Omental fat pad (tissue), 4 donors: ENCODE results near the gene KLHL29. TPM values are rescaled to one million over a fixed set of nuclear protein-coding genes. Genes with fewer than 3 reads are reported as not detected.
"Not testable (repeated sequence)": the region's sequence is repeated elsewhere in the genome, so short reads cannot be mapped to it uniquely, and the experiment has no call there.

Source experiments
- ATAC-seq: fragments of 150-250 bp; one replicate; pipeline ENCODE4 v1.9.1; 2016; ENCODE audit warnings: mild to moderate bottlenecking, moderate library complexity; ENCODE audit not compliant: low FRiP score
- DNase-seq: peaks from one replicate; pipeline ENCODE4 v3.0.0-alpha.2; 2019; ENCODE audit warnings: low spot score
- total RNA-seq, 4 donors: library from RNA; depleted of rRNA; stranded (reverse); fragments of >200 nt; gene quantifications; one replicate each; pipeline ENCODE4 v1.1.0, GENCODE V29; 2016
- TF ChIP-seq, protein P1 (sequence below), 3 donors: fragments of 450-650 bp; IDR thresholded peaks; one replicate each; pipeline ENCODE4 v1.5.1; 2016 to 2017; ENCODE audit warnings: antibody characterized with exemption in 3 of 3, mild to moderate bottlenecking in 3 of 3, moderate library complexity in 2 of 3

The KLHL29 gene
- total RNA-seq, 4 donors from 2014 or later: 4.0 to 19.5 (median 12.7) TPM

DNA sequence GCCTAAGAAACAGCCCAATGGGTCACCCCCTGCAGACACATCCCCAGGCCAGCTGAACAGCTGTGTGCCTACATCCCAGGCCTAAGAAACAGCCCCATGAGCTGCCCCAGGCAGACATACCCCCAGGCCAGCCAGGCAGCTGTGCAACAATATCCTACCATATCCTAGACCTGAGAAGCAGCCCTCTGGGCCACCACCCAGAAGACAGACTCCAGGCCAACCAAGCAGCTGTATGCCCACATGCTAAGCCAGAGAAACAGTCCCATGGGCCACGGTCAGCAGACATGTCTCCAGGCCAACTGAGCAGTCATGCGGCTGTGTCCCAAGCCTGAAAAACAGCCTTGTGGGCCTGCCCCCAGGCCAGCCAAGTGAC is 336.5 kb downstream of the KLHL29 start:
- no peak for DNase-seq
- TF ChIP-seq, protein P1, sequence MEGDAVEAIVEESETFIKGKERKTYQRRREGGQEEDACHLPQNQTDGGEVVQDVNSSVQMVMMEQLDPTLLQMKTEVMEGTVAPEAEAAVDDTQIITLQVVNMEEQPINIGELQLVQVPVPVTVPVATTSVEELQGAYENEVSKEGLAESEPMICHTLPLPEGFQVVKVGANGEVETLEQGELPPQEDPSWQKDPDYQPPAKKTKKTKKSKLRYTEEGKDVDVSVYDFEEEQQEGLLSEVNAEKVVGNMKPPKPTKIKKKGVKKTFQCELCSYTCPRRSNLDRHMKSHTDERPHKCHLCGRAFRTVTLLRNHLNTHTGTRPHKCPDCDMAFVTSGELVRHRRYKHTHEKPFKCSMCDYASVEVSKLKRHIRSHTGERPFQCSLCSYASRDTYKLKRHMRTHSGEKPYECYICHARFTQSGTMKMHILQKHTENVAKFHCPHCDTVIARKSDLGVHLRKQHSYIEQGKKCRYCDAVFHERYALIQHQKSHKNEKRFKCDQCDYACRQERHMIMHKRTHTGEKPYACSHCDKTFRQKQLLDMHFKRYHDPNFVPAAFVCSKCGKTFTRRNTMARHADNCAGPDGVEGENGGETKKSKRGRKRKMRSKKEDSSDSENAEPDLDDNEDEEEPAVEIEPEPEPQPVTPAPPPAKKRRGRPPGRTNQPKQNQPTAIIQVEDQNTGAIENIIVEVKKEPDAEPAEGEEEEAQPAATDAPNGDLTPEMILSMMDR (IDR thresholded peaks at IDR 0.05): no peak

DNA sequence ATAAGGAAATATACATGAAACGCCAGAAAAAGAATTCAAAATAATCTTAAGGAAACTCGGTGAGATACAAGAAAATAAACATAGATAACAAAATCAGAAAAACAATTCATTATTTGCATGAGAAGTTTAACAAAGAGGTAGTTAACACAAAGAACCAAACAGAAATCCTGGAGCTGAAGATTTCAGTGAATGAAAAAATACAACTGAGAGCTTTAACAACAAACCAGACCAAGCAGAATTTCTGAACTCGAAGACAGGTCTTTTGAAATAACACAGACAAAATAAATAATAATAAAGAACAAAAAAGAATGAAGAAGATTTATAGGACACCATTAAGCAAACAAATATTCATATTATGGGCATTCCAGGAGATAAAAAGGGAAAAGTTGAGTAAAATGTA is 337.3 kb downstream of the KLHL29 start:
- ATAC-seq (no peak), DNase-seq (no peak)
- TF ChIP-seq, protein P1 (IDR thresholded peaks at IDR 0.05): no peak

More for the DNA sequence above, 336.5 kb downstream of the KLHL29 start:
- ATAC-seq: no peak

DNA sequence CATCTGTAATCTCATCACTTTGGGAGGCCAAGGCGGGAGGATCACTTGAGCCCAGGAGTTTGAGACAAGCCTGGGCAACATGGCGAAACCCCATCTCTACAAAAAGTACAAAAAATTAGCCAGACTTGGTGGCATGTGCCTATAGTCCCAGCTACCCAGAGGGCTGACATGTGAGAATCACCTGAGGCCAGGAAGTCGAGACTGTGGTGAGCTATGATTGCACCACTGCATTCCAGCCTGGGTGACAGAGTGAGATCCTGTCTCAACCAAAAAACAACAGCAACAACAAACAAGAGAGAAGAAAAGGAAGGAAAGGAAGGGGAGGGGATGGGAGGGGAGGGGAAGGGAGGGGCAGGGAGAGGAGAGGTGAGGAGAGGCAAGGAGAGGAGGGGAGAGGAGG is 338.1 kb downstream of the KLHL29 start:
- DNase-seq, ATAC-seq: not testable (repeated sequence)

DNA sequence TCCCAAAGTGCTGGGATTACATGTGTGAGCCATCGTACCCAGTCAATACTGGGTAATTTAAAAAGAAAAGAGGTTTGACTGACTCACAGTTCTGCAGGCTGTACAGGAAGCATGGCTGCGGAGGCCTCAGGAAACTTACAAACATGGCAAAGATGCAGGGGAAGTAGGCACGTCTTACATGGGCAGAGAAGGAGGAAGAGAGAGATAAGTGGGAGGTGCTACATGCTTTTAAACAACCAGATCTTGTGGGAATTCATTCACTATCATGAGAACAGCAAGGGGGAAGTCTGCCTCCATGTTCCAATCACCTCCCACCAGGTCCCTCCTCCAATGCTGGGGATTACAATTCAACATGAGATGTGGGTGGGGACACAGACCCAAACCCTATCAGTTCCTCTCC is 349.4 kb downstream of the KLHL29 start:
- TF ChIP-seq, protein P1 (IDR thresholded peaks at IDR 0.05): no peak
- DNase-seq: no peak
- no peak for ATAC-seq

DNA sequence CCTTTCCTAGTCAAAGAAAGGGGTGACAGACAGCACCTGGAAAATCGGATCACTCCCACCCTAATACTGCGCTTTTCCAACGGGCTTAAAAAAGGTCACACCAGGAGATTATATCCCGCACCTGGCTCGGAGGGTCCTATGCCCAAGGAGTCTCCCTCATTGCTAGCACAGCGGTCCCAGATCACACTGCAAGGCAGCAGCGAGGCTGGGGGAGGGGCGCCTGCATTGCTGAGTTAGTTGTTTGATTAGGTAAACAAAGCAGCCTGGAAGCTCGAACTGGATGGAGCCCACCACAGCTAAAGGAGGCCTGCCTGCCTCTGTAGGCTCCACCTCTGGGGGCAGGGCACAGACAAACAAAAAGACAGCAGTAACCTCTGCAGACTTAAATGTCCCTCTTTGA is 351.8 kb downstream of the KLHL29 start:
- ATAC-seq, DNase-seq: not testable (repeated sequence)

DNA sequence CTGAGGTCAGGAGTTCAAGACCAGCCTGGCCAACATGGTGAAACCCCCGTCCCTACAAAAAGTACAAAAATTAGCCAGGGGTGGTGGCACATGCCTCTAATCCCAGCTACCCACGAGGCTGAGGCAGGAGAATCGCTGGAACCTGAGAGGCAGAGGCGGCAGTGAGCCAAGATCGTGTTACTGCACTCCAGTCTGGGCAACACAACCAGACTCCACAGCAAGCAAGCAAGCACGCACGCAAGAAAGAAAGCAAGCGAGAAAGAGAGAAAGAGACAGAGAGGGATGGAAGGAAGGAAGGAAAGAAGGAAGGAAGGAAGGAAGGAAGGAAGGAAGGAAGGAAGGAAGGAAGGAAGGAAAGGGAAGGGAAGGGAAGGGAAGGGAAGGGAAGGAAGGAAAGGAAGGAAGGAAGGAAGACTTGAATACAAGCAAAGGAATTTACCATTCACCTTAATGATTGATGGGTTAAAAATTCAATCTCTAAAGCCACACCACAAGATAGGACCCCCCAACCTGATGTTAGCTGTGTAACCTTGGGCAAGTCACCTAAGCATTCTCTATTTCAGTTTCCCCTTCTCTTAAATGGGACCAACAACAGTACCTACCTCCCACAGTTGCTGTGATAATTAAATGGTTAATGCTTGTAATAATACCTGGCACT is 360.2 kb downstream of the KLHL29 start:
- no peak for ATAC-seq
- no peak for DNase-seq
- TF ChIP-seq, protein P1 (IDR thresholded peaks at IDR 0.05): no peak

DNA sequence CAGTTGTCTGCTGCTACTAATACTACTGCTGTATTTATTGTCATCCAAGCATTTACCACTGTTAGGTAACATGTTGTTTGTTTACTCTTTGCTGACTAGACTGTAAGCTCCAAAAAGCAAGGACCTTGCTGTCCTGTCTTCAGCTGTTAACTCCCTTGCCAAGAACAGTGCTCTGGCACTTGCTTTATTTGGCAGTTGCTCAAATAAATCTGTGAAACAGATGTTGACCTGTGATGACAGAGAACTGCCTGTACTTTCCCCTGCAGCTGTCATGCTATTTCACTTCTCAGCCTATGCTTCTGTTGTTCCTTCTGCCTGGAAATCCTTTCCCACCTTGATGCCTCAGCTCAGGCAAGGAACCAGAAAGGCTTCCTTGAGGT is 360.7 kb downstream of the KLHL29 start:
- ATAC-seq: peak; percentile 28
- TF ChIP-seq, protein P1 (IDR thresholded peaks at IDR 0.05): no peak
- no peak for DNase-seq

DNA sequence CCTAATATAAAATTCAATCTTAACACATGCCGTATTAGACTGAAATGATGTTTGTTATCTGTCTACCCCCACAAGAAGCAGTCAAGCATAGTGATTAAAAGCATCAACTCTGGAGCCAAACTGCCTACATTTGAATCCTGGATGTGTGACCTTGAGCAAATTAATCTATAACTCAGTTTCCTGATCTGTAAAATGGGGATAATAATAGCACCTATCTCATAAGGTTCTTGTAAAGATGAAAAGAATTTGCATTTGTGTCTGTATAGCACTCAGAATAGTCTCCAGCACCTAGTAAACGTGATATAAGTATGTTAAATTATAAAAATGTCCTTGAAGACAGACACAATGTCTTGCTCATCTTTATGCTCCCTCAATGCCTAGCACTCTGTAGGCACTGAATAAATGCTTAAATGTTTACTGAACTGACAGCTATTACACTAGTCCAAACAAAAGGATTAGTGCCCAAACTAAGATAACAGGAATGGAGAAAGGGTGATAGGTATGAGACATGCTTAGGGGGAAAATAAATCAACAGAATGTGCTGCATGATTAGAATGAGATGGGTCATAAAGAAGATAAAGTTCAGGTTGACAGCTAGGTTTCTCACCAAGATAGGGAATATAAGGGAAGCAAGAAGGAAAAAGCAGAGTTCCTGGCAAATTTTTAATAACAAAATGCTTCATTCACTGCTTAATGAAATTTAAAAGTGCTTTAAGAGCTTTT is 361.3 kb downstream of the KLHL29 start:
- DNase-seq (no peak), ATAC-seq (no peak)
- TF ChIP-seq, protein P1 (IDR thresholded peaks at IDR 0.05): no peak
